Measurements from ENCODE around the gene KBTBD8.

- TF ChIP-seq CTCF (IDR thresholded peaks at IDR 0.05; ENCODE audit: low read length) (no peak), EZH2 (optimal IDR thresholded peaks at IDR 0.05; ENCODE audit: low read depth, low read length) (no peak), EZH2phosphoT487 (IDR thresholded peaks at IDR 0.05; ENCODE audit: low read length) (no peak)
These were observed 44.1 kb upstream of the KBTBD8 start for GRCh38 chr3:66953934-66954445.
